Measurements from ENCODE around the gene AMZ1.
"Not testable (repeated sequence)": the region's sequence is repeated elsewhere in the genome, so short reads cannot be mapped to it uniquely, and the experiment has no call there.

AMZ1 gene

DNA sequence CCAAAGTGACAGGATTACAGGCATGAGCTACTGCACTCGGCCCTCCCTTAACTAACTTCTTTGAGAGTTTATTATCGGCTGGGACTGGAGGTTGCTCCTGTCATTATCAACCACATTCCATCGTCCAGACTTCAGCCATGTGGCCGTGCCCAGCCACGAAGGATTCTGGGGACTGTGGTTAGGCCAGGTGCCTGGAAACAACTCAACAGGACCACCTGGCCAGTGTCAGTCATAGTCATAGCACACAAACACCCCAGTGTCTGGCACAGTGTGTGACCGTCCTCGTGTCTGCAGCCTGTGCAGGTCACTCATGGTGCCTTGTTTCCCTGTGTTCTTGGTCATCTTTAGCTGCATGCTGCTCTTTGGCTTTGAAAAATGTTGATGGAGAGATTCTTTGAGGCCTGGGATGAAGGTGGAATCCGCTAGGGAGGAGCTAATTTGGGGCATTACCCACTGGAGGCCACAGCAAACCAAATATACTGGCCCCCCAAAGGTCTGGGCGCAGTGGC lies 12.7 kb upstream of the AMZ1 start:
- Histone ChIP-seq H3K9me3 (replicated peaks; ENCODE audit: low read length) (peaks cover 3% of the 10 kb centered on the region), H3K9ac (ENCODE audit: low read depth, low read length) (no peak overlapping the region), H3K36me3 (ENCODE audit: insufficient read depth, low read length) (no peaks in the 10 kb centered on the region), H3K4me3 (ENCODE audit: low read length) (no peak overlapping the region), H3K27me3 (ENCODE audit: control insufficient read depth, insufficient read depth, low read length) (peaks cover 7% of the 10 kb centered on the region), H3K4me2 (ENCODE audit: low read length) (no peak overlapping the region), H3K4me1 (ENCODE audit: control insufficient read depth, insufficient read depth, low read length) (no peaks in the 10 kb centered on the region)

DNA sequence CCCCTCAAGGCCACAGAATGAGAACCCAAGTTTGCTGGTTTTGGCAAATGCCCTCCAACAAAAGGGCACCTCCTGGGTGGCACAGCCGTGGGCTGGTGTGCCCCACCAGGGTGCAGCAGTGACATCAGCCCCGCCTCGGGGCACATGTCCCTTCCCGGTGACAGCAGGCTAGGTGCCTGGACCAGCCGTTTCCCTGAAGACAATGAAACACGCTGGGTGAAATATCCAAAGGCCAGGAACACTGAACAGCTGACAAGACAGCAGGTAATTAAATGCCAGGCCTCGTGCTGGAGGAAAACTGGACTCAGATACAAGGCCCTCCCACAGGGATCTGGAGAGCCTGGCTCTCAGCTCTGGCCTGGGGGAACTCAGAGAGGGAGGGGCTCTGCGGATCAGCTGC lies 11.4 kb upstream of the AMZ1 start:
- H3K4me1 ChIP-seq (ENCODE audit: control insufficient read depth, insufficient read depth, low read length); H3K9me3 ChIP-seq (replicated peaks; ENCODE audit: low read length); H3K4me3 ChIP-seq (ENCODE audit: low read length); H3K9ac ChIP-seq (ENCODE audit: low read depth, low read length); H3K36me3 ChIP-seq (ENCODE audit: insufficient read depth, low read length); H3K4me2 ChIP-seq (ENCODE audit: low read length): not testable (repeated sequence)
- H3K27me3 ChIP-seq (ENCODE audit: control insufficient read depth, insufficient read depth, low read length): peaks cover 10% of the 10 kb centered on the region

DNA sequence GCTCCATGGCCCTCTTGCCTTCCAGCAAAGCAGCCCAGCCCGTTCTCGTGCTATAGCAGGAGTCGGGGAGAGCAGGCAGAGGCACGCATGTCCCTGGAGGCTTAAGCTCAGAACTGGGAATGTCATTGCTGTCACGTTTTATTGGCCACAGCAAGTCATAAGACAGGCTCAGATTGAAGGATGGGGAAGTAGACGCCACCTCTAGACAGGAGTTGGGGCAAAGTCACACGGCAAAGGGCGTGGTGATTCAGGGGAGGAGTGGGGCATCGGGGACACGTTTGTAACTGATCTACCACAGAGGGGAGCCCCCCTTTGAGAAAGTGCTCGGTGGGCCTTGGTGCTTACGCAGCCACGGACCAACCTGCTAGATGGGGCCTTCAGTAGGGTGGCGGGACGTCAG lies 9.5 kb upstream of the AMZ1 start:
- not testable (repeated sequence) for H3K9ac ChIP-seq (ENCODE audit: low read depth, low read length); H3K9me3 ChIP-seq (replicated peaks; ENCODE audit: low read length); H3K4me1 ChIP-seq (ENCODE audit: control insufficient read depth, insufficient read depth, low read length); H3K36me3 ChIP-seq (ENCODE audit: insufficient read depth, low read length); H3K4me2 ChIP-seq (ENCODE audit: low read length); H3K4me3 ChIP-seq (ENCODE audit: low read length)
- H3K27me3 ChIP-seq (ENCODE audit: control insufficient read depth, insufficient read depth, low read length): peaks cover 16% of the 10 kb centered on the region

DNA sequence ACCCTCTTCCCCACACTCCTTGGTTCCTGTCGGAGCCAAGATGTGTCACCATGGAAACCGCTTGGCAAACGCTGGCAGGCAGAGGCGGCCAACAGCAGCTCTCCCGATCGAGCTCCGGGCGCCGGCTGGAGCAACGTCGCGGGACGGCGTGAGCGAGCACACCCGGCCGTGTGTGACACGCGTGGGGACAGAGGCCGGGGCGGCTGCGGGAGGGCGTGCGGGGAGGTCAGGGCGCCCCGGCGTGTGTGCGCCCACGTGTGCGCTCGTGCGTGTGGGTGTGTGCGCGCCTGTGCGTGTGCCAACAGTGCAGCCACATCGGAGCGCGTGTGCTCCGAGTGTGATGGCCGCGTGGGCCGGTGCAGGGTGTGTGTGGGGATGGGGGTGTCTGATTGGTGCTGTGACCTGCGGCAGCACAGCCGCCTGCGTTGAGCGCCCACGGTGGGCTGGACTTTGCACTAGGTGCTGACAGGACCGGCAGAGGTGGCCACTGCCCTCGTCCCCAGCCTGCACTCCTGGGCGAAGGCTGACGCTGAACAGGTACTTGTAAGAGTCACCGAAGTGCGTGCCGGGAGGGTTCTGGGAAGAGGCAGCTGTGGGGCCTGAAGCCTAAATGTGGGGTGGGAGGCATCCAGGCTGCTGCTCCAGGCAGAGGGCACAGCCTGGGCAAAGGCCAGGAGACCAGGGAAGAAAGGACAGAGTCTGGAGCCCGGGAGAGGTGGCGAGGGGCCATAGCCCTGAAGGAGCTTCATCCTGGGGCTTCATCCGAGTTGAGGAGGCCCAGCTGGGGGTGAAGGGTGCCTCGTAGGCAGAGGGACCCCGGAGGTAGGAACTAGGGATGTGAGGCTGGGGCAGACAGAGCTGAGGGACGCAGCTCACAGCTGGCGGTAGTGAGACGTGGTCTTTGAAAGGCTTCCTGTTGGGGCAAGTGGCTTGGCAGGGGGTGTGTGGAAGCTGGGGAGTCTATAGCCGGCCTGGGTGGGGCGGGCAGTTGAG lies 8.6 kb upstream of the AMZ1 start:
- not testable (repeated sequence) for H3K4me3 ChIP-seq (ENCODE audit: low read length); H3K4me1 ChIP-seq (ENCODE audit: control insufficient read depth, insufficient read depth, low read length); H3K9ac ChIP-seq (ENCODE audit: low read depth, low read length); H3K9me3 ChIP-seq (replicated peaks; ENCODE audit: low read length); H3K36me3 ChIP-seq (ENCODE audit: insufficient read depth, low read length)
- Histone ChIP-seq H3K27me3 (ENCODE audit: control insufficient read depth, insufficient read depth, low read length) (peaks cover 16% of the 10 kb centered on the region), H3K4me2 (ENCODE audit: low read length) (peak overlapping the region; percentile 54)

DNA sequence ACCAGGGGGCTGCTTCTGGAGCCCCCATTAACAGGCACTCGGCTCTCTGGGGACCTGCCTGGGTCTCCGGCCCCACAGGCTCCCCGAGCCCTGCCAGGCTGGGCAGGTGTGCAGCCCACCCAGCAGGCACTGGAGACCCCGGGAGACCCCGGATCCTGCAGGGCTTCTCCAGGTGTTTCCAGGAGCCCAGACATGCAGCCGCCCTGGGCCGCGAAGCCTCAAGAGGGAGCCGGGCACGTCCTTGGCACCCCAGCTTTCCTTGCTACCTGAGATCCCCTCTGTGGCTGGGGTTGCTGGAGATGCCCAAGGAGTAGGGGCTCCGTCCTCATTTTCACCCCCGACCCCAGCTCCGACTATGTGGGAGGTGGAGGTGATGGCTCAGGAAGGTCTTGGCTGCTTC lies 7.7 kb upstream of the AMZ1 start:
- Histone ChIP-seq H3K36me3 (ENCODE audit: insufficient read depth, low read length) (no peaks in the 10 kb centered on the region), H3K9me3 (replicated peaks; ENCODE audit: low read length) (no peaks in the 10 kb centered on the region), H3K9ac (ENCODE audit: low read depth, low read length) (no peak overlapping the region), H3K27me3 (ENCODE audit: control insufficient read depth, insufficient read depth, low read length) (peaks cover 16% of the 10 kb centered on the region), H3K4me2 (ENCODE audit: low read length) (no peak overlapping the region), H3K4me3 (ENCODE audit: low read length) (no peak overlapping the region), H3K4me1 (ENCODE audit: control insufficient read depth, insufficient read depth, low read length) (peaks cover 2% of the 10 kb centered on the region)

DNA sequence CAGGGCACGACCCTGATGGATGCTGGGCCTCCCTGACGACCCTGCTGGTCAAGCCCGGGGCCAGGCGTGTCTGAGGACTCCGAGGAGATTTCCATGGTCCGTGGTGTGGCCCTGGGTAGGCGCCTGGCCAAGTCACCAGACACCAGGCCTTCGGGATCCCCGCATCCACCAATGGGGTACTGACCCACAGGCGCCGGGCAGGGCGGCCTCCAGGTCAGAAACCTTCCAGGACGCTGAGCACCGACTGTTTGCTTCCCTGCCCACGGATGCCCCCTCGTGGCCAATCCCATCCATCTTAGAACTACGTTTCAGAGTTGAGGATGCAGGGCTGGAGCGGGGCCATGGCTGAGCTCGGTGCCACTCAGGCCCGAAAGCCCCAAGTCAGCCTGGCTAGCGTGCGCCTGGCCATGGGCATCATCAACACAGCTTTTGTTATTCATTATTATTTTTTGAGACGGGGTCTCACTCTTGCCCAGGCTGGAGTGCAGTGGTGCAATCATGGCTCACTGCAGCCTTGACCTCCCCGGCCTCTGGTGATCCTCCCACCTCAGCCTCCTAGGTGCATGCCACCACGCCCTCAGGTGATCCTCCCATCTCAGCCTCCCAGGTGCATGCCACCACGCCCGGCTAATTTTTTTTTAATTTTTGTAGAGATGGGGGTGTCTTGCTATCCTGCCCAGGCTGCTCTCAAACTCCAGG lies 7.1 kb upstream of the AMZ1 start:
- no peaks in the 10 kb centered on the region for H3K9me3 ChIP-seq (replicated peaks; ENCODE audit: low read length)
- peaks cover 16% of the 10 kb centered on the region for H3K27me3 ChIP-seq (ENCODE audit: control insufficient read depth, insufficient read depth, low read length)
- no peak overlapping the region for H3K9ac ChIP-seq (ENCODE audit: low read depth, low read length)
- no peaks in the 10 kb centered on the region for H3K36me3 ChIP-seq (ENCODE audit: insufficient read depth, low read length)
- peaks cover 2% of the 10 kb centered on the region for H3K4me1 ChIP-seq (ENCODE audit: control insufficient read depth, insufficient read depth, low read length)
- H3K4me2 ChIP-seq (ENCODE audit: low read length): no peak overlapping the region
- H3K4me3 ChIP-seq (ENCODE audit: low read length): no peak overlapping the region

DNA sequence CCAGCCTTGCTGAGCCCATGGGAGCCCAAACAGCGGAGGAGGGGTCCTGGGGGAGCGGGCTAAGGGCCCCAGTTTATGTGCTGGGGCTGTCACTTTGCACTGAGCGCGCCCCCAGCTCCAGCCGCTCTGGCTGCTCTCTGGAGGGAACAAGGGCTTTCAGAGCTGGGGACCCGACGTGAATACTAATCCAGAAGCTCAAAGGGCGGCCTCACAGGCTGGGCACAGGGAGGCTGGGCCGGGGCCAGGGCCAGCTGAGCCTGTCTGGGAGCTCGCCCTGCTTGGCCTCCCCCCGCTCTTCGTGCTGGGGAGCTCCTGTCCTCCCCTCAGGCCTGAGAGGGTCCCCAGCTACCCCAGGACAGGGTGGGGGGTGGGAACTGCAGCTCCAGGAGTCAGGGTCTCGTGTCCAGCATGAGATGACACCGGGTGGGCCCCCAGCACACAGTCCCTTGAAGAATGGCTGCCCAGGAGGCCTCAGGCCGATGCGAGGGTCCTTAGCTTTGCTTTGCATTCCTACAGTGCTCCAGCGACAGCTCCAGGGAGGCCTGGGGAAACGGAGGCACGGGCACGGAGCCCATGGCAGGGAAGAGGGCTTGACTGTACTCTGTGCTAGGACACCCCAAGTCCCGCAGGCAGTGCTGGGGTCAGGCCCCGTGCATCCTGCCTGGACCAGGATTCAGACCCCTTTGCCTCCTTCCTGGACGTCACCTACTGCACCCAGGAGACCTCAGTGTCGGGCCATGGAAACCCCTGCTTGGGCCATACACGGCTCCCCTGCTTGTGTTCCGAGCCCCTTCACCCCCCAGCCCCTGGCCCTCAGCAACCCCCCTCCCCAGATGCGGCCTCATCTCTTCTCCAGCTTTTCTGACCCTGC lies 5.8 kb upstream of the AMZ1 start:
- Histone ChIP-seq H3K9ac (ENCODE audit: low read depth, low read length) (no peak overlapping the region), H3K36me3 (ENCODE audit: insufficient read depth, low read length) (no peaks in the 10 kb centered on the region), H3K4me2 (ENCODE audit: low read length) (no peak overlapping the region), H3K4me1 (ENCODE audit: control insufficient read depth, insufficient read depth, low read length) (peaks cover 5% of the 10 kb centered on the region), H3K9me3 (replicated peaks; ENCODE audit: low read length) (no peaks in the 10 kb centered on the region), H3K4me3 (ENCODE audit: low read length) (no peak overlapping the region), H3K27me3 (ENCODE audit: control insufficient read depth, insufficient read depth, low read length) (peaks cover 16% of the 10 kb centered on the region)

DNA sequence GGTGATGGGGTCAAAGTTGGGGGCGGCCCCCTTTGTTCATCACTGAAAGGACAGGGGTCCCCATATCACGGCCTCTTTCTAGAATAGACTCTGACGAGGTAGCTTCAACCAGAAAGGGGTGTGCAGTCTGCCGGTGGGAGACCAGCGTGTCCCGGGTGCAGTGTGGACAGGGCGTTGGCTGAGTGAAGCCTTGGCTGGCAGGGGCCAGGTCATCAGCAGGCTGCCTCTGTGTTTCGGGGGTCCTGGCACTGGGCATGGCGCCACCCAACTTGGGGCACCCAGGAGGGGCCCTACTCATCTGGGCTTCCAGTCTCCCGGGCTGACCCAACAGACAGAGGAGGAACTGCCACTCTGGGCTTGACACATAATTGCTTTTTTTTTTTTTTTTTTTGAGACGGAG lies 3.5 kb upstream of the AMZ1 start:
- Histone ChIP-seq H3K4me1 (ENCODE audit: control insufficient read depth, insufficient read depth, low read length) (peaks cover 26% of the 10 kb centered on the region), H3K36me3 (ENCODE audit: insufficient read depth, low read length) (no peaks in the 10 kb centered on the region), H3K27me3 (ENCODE audit: control insufficient read depth, insufficient read depth, low read length) (peaks cover 27% of the 10 kb centered on the region), H3K9me3 (replicated peaks; ENCODE audit: low read length) (no peaks in the 10 kb centered on the region), H3K4me2 (ENCODE audit: low read length) (no peak overlapping the region), H3K9ac (ENCODE audit: low read depth, low read length) (no peak overlapping the region), H3K4me3 (ENCODE audit: low read length) (no peak overlapping the region)

DNA sequence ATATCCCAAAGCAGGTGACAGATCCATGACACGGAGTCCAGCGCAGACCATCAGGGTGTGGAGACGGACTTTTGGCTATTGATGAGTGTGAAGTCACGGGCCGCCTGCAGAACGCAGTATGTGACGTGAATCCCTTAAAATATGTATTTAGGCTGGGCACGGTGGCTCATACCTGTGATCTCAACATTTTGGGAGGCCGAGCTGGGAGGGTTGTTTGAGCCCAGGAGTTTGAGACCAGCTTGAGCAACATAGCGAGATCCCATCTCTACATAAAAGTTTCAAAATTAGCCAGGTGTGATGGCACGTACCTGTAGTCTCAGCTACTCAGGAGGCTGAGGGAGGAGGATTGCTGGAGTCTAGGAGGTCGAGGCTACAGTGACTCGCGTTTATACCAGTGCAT lies 1.9 kb upstream of the AMZ1 start:
- H3K4me3 ChIP-seq (ENCODE audit: low read length): no peak overlapping the region
- H3K9me3 ChIP-seq (replicated peaks; ENCODE audit: low read length): no peaks in the 10 kb centered on the region
- H3K27me3 ChIP-seq (ENCODE audit: control insufficient read depth, insufficient read depth, low read length): peaks cover 20% of the 10 kb centered on the region
- H3K4me1 ChIP-seq (ENCODE audit: control insufficient read depth, insufficient read depth, low read length): peaks cover 33% of the 10 kb centered on the region
- no peaks in the 10 kb centered on the region for H3K36me3 ChIP-seq (ENCODE audit: insufficient read depth, low read length)
- H3K4me2 ChIP-seq (ENCODE audit: low read length): no peak overlapping the region
- H3K9ac ChIP-seq (ENCODE audit: low read depth, low read length): no peak overlapping the region

DNA sequence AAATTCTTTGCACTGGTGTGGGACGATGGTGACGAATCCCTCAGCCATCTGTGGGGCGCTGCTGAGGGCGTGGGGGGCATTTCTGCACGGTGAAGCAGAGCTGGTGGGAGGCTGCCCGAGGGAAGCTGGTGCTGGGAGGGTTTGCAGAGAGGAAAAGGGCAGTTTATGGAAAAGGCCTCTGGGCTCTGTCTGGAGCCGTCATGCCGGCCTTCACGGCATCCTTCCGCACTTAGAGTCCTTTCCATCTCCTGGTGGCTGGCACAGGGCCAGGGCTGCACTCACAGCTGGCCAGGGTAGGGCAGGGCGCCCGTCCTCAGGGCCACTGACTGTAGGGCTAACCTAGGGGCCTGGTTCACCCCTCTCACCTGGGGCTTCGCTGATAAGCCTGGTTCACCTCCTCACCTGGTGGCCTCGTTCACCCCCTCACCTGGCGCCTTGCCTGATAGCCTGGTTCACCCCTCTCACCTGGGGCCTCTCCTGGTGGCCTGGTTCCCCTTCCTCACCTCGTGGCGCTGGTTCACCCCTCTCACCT lies 598 bp upstream of the AMZ1 start:
- H3K27me3 ChIP-seq (ENCODE audit: control insufficient read depth, insufficient read depth, low read length): peaks cover 11% of the 10 kb centered on the region
- peak overlapping the region; percentile 78 for H3K9ac ChIP-seq (ENCODE audit: low read depth, low read length)
- peaks cover 33% of the 10 kb centered on the region for H3K4me1 ChIP-seq (ENCODE audit: control insufficient read depth, insufficient read depth, low read length)
- no peaks in the 10 kb centered on the region for H3K36me3 ChIP-seq (ENCODE audit: insufficient read depth, low read length)
- H3K4me2 ChIP-seq (ENCODE audit: low read length): peak overlapping the region; percentile 84
- peak overlapping the region; percentile 64 for H3K4me3 ChIP-seq (ENCODE audit: low read length)
- H3K9me3 ChIP-seq (replicated peaks; ENCODE audit: low read length): no peaks in the 10 kb centered on the region
